Retinal pigment epithelial cell (primary cell): ENCODE measurements around the gene FABP6.

ENCODE experiments used
- DNase-seq: peaks from one replicate; pipeline ENCODE4 v3.0.0-alpha.2; 2010; ENCODE audit warnings: low read depth
- H3K4me3 ChIP-seq: 2 replicates; pipeline ENCODE4 v1.5.1; 2011; ENCODE audit warnings: mild to moderate bottlenecking, low read length, control low read depth, moderate library complexity
- TF ChIP-seq, protein P1 (sequence below): conservative IDR thresholded peaks from 2 replicates; pipeline ENCODE4 v1.5.1; 2011; ENCODE audit warnings: low read depth, low read length, control low read depth, inconsistent platforms

Gene FABP6

DNA sequence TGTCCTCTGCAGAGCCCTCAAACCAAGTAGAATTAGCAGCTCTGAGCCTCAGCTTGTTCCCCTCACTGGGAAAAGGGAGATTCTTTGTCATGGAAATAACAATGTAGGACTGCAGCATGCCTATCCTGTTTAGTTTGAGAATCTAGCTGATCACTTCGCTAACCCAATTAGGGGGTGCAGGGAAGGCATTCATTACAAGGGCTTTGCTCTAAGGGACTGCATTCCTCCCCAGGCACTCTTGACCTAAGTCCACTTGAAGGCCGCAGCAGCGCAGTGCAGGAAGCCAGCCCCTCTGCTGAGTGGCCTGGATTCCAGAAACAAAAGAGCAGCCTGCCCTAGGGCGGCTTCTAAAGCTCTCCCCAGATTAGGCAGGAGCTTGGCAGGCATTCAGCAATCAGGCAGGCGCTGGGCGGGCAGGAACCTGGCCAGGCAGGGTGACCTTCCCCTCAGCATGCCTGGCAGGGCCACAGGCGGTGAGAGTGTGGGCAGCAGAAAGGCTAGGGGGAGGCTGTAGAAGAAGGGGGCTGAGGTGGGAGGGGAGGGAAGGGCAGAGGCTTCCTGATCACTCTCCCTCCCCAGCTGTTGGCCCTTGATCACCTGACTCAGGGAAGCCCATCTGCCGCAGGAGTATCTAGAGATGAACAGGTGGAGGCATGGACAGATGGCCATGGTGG, 58.2 kb downstream of the FABP6 start:
- TF ChIP-seq, protein P1, sequence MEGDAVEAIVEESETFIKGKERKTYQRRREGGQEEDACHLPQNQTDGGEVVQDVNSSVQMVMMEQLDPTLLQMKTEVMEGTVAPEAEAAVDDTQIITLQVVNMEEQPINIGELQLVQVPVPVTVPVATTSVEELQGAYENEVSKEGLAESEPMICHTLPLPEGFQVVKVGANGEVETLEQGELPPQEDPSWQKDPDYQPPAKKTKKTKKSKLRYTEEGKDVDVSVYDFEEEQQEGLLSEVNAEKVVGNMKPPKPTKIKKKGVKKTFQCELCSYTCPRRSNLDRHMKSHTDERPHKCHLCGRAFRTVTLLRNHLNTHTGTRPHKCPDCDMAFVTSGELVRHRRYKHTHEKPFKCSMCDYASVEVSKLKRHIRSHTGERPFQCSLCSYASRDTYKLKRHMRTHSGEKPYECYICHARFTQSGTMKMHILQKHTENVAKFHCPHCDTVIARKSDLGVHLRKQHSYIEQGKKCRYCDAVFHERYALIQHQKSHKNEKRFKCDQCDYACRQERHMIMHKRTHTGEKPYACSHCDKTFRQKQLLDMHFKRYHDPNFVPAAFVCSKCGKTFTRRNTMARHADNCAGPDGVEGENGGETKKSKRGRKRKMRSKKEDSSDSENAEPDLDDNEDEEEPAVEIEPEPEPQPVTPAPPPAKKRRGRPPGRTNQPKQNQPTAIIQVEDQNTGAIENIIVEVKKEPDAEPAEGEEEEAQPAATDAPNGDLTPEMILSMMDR = no peak
- H3K4me3 ChIP-seq = no peak overlapping the region
- DNase-seq = peak; percentile 71
